CD4-positive, alpha-beta T cell (primary cell): Measurements from ENCODE around the gene CHIC2. TPM values are rescaled to one million over a fixed set of nuclear protein-coding genes. Genes with fewer than 3 reads are reported as not detected.

ENCODE experiments used
- ATAC-seq: fragments of 200-7000 bp; cut with Tn5 transposase; one replicate; pipeline ENCODE4 v1.10.0; 2022; ENCODE audit warnings: mild to moderate bottlenecking; ENCODE audit not compliant: poor library complexity
- CTCF ChIA-PET: fragments of 350-600 bp; sonication (Branson Sonifier 250); formaldehyde crosslinking; loops from one replicate; lab custom pipeline; 2021; ENCODE audit warnings: antibody characterized with exemption, inconsistent platforms; lab: Charles Lee
- POLR2A ChIA-PET: fragments of 350-600 bp; sonication (Branson Sonifier 250); formaldehyde crosslinking; loops from one replicate; lab custom pipeline; 2021; ENCODE audit warnings: antibody characterized with exemption, inconsistent platforms; lab: Charles Lee
- DNase-seq, 14 experiments: peaks; one replicate each; pipeline ENCODE4 v3.0.0-alpha.2; 2013 to 2020; ENCODE audit warnings: mixed read lengths in 2 of 14
- H3K27ac ChIP-seq, 2 donors: one replicate each; pipeline versions ENCODE4 v1.5.1 to v1.7.0; 2013; ENCODE audit warnings: low read length in 2 of 2, low read depth in 1 of 2, mild to moderate bottlenecking in 1 of 2
- H3K27me3 ChIP-seq, 2 experiments: 1 replicate in 1 of 2; 2 replicates in 1 of 2; pipeline versions ENCODE4 v1.6.1 to v1.7.0; 2013; ENCODE audit warnings: low read length in 2 of 2, control low read depth in 1 of 2, mild to moderate bottlenecking in 1 of 2, moderate library complexity in 1 of 2; ENCODE audit not compliant: insufficient read depth in 2 of 2, control insufficient read depth in 1 of 2
- H3K36me3 ChIP-seq: one replicate; pipeline ENCODE4 v1.6.1; 2013; ENCODE audit warnings: low read length, control low read depth; ENCODE audit not compliant: insufficient read depth
- H3K4me1 ChIP-seq: one replicate; pipeline ENCODE4 v1.6.1; 2013; ENCODE audit warnings: low read length, control low read depth; ENCODE audit not compliant: insufficient read depth
- H3K4me3 ChIP-seq: one replicate; pipeline ENCODE4 v1.5.1; 2013; ENCODE audit warnings: mild to moderate bottlenecking, low read length, moderate library complexity
- H3K9me3 ChIP-seq, 2 experiments: 1 replicate in 1 of 2; 2 replicates in 1 of 2; pipeline versions ENCODE4 v1.6.1 to v1.7.0; 2013; ENCODE audit warnings: low read length in 2 of 2, mild to moderate bottlenecking in 2 of 2, control low read depth in 1 of 2, moderate library complexity in 1 of 2; ENCODE audit not compliant: control insufficient read depth in 1 of 2, insufficient read depth in 1 of 2
- H3K27ac Mint-ChIP-seq: one replicate; pipeline ENCODE4 v1.8.0; 2020; ENCODE audit warnings: mixed read lengths
- H3K27me3 Mint-ChIP-seq: one replicate; pipeline ENCODE4 v1.8.0; 2021; ENCODE audit warnings: mixed read lengths
- H3K36me3 Mint-ChIP-seq: one replicate; pipeline ENCODE4 v1.8.0; 2021; ENCODE audit warnings: low read depth, mixed read lengths
- H3K4me1 Mint-ChIP-seq: one replicate; pipeline ENCODE4 v1.8.0; 2021; ENCODE audit warnings: low read depth, mixed read lengths
- H3K4me3 Mint-ChIP-seq: one replicate; pipeline ENCODE4 v1.8.0; 2020; ENCODE audit warnings: mild to moderate bottlenecking, mixed read lengths
- H3K9me3 Mint-ChIP-seq: one replicate; pipeline ENCODE4 v1.8.0; 2020; ENCODE audit warnings: mixed read lengths
- intact Hi-C, 2 experiments: fragments of 100-400 bp; cut with DNase I in 1 of 2; cut with micrococcal nuclease in 1 of 2; formaldehyde crosslinking; loops; one replicate each; pipeline versions ENCODE4 v1.15.1 to v1.9.0; 2023 to 2025; cut with DNase I, micrococcal nuclease
- total RNA-seq, 174 experiments: library from RNA in 2 of 174; stranded (reverse) in 2 of 174; gene quantifications; one replicate each; pipeline ENCODE4 v1.2.3 and lab custom pipeline; 2021 to 2026
- TF ChIP-seq, protein P1 (sequence below): fragments of 200-600 bp; IDR thresholded peaks from one replicate; pipeline ENCODE4 v1.8.0; 2022; ENCODE audit warnings: antibody characterized with exemption, mild to moderate bottlenecking

CHIC2 gene
- total RNA-seq, 2 experiments from 2014 or later, result 53.8 to 59.2 TPM

GRCh38 chr4:53987761-53988171 lies 76.6 kb downstream of the CHIC2 start:
- DNase-seq, result no peak
- no peak overlapping the region for H3K4me3 ChIP-seq
- TF ChIP-seq, protein P1, sequence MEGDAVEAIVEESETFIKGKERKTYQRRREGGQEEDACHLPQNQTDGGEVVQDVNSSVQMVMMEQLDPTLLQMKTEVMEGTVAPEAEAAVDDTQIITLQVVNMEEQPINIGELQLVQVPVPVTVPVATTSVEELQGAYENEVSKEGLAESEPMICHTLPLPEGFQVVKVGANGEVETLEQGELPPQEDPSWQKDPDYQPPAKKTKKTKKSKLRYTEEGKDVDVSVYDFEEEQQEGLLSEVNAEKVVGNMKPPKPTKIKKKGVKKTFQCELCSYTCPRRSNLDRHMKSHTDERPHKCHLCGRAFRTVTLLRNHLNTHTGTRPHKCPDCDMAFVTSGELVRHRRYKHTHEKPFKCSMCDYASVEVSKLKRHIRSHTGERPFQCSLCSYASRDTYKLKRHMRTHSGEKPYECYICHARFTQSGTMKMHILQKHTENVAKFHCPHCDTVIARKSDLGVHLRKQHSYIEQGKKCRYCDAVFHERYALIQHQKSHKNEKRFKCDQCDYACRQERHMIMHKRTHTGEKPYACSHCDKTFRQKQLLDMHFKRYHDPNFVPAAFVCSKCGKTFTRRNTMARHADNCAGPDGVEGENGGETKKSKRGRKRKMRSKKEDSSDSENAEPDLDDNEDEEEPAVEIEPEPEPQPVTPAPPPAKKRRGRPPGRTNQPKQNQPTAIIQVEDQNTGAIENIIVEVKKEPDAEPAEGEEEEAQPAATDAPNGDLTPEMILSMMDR, result no peak
- intact Hi-C loops, result no loop called here
- Mint-ChIP-seq H3K4me1 (no peaks in the 10 kb centered on the region), H3K27me3 (no peaks in the 10 kb centered on the region), H3K27ac (no peak overlapping the region), H3K4me3 (no peak overlapping the region), H3K36me3 (no peaks in the 10 kb centered on the region), H3K9me3 (no peaks in the 10 kb centered on the region)
- ATAC-seq, result no peak
- no peaks in the 10 kb centered on the region for H3K27me3 ChIP-seq
- no peak overlapping the region for H3K27ac ChIP-seq
- CTCF ChIA-PET, result interaction anchor here (0.7 kb wide), 1 partner anchor 62 kb away, joined by 3 read pairs; no protein-coding TSS in a partner anchor
- POLR2A ChIA-PET, result interaction anchor here (0.6 to 1.2 kb wide), 2 partner anchors 19 to 235 kb away, joined by 3 read pairs; no protein-coding TSS in a partner anchor
- no peaks in the 10 kb centered on the region for H3K4me1 ChIP-seq
- H3K9me3 ChIP-seq, result no peaks in the 10 kb centered on the region
- no peaks in the 10 kb centered on the region for H3K36me3 ChIP-seq

GRCh38 chr4:53986062-53986461 lies 78.3 kb downstream of the CHIC2 start:
- no peak for DNase-seq
- no peaks in the 10 kb centered on the region for H3K36me3 Mint-ChIP-seq
- H3K27me3 ChIP-seq, result no peaks in the 10 kb centered on the region
- no peaks in the 10 kb centered on the region for H3K4me1 ChIP-seq
- POLR2A ChIA-PET, result interaction anchor here (0.9 kb wide), 1 partner anchor 77 kb away, joined by 3 read pairs; no protein-coding TSS in a partner anchor
- intact Hi-C loops, result no loop called here
- H3K27ac ChIP-seq, result no peak overlapping the region
- CTCF ChIA-PET, result no interaction called here
- no peaks in the 10 kb centered on the region for H3K9me3 Mint-ChIP-seq
- H3K4me1 Mint-ChIP-seq, result no peaks in the 10 kb centered on the region
- TF ChIP-seq, protein P1, result no peak
- H3K9me3 ChIP-seq, result no peaks in the 10 kb centered on the region
- H3K36me3 ChIP-seq, result no peaks in the 10 kb centered on the region
- no peak for ATAC-seq
- H3K27ac Mint-ChIP-seq, result no peak overlapping the region
- H3K4me3 ChIP-seq, result no peak overlapping the region
- no peaks in the 10 kb centered on the region for H3K27me3 Mint-ChIP-seq
- H3K4me3 Mint-ChIP-seq, result no peak overlapping the region

DNA sequence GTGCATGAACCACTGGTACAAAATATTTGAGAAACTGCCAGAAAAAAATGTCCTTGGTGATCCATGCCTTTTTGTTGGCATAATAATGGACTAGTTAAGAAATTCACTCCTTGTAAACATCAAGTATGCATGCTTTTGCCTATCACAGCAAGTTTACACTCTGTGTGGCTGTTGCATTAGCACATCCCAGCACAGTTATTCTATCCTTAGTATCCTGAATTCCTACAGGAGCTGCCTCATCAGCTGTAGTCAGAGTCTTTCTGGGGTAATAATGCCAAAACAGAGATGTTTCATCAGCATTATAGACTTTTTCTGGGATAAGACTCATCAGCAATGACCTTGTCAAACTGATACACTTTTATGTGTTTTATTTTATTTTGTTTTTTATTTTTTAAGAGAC lies 82.8 kb downstream of the CHIC2 start:
- intact Hi-C loops, result no loop called here
- Histone ChIP-seq H3K4me3 (no peak overlapping the region), H3K4me1 (no peaks in the 10 kb centered on the region), H3K36me3 (no peaks in the 10 kb centered on the region), H3K27me3 (no peaks in the 10 kb centered on the region), H3K9me3 (no peaks in the 10 kb centered on the region), H3K27ac (no peak overlapping the region)
- ChIA-PET CTCF (no interaction called here), POLR2A (no interaction called here)
- Mint-ChIP-seq H3K4me1 (no peaks in the 10 kb centered on the region), H3K4me3 (no peak overlapping the region), H3K27ac (no peak overlapping the region), H3K36me3 (no peaks in the 10 kb centered on the region), H3K27me3 (no peaks in the 10 kb centered on the region), H3K9me3 (no peaks in the 10 kb centered on the region)
- TF ChIP-seq, protein P1, result no peak
- DNase-seq (no peak), ATAC-seq (no peak)
